GM21528 (cell line): ENCODE measurements around the gene MLEC.

Experiments used
- ATAC-seq: cut with Tn5 transposase; IDR thresholded peaks from one replicate; pipeline ENCODE4 v1.9.1; 2021; ENCODE audit warnings: mild to moderate bottlenecking, moderate library complexity; ENCODE audit not compliant: unreplicated experiment, low FRiP score

The MLEC gene

DNA sequence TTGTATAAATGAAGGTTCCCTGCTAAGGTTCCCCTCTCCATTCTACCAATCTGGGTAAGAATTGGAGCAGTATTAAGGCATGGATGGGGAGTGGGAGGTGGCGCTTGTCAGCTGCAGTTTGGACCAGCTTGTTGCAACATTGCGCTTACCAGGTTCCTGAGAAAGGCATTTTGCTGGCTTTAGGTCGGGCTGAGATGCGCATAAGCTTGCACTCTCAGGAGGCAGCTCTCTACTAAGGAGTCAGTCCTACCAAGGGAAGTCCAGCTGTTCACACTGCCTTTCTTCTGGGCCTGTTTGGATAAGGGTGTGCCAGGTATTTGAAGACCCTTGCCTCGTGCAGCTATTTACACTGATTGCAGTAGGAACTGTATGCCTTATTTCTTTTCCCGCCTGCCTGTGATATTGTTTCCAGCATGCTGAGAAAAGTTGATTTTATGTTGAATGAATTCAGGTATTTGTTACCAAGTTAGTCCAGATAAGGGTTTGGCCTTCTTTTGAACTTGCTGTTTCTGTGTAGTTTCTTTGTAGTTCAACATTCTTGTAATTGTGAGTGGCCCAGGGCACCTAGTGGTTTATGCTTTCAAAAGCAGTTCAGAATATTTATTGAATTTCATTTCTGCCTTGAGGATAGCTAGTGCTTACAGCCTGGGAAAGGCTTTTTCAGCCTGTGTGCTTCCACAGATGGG is 2.6 kb downstream of the MLEC start:
- no peak for ATAC-seq

DNA sequence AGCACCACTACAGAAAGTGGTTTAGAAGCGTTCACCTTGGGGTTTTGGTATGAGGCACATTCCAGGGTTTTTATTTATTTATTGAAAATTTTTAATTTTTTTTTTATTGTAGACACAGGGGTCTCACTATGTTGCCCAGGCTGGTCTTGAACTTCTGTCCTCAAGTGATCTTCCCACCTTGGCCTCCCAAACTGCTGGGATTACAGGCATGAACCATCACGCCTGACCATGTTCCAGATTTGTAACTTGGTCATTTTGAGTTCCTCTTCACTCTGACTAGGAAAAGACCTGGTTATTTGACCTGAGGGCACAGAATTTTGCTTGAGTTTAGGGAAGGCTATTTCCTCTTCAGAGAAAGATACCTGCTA is 3.1 kb downstream of the MLEC start:
- ATAC-seq: no peak

DNA sequence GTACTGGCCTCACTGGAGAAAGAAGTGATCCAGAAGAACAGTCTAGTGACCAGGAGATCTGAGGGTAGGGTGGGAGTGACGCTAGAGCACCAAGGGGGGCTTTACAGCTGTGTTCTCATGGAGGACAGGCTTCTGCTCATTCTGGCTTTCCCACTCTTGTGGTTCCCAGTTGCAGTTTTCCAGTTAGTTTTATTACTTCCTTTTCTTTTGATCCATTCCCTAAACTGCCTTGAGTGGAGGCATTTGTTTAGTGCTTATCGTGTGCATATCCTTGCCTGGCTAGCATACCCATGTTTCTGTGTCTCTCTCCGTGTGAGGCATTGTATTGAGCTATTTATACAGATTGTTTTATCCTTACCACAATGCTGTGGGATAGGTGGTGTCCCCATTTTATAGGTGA is 4.0 kb downstream of the MLEC start:
- no peak for ATAC-seq

DNA sequence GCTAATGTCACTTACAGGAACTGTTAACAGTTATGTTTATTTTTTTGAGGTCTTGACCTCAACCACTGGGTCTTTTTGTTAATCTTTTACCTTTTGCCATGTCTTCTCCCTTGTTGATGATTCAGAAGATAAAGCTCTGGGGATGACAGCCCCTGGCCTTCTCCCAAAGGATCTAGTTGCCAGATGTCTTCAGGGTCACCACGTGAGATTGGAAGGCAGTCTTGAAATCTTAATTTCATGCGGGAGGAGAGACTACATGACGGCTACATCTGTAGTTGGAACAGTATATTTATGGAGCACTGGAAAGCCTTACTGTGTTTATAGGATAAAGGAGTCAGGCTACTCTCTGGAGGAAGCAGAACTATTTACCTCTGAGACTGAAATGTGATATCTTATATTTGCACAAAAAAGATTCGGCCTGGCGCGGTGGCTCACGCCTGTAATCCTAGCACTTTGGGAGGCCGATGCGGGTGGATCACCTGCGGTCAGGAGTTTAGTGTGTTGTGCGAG is 5.6 kb downstream of the MLEC start:
- ATAC-seq: no peak

DNA sequence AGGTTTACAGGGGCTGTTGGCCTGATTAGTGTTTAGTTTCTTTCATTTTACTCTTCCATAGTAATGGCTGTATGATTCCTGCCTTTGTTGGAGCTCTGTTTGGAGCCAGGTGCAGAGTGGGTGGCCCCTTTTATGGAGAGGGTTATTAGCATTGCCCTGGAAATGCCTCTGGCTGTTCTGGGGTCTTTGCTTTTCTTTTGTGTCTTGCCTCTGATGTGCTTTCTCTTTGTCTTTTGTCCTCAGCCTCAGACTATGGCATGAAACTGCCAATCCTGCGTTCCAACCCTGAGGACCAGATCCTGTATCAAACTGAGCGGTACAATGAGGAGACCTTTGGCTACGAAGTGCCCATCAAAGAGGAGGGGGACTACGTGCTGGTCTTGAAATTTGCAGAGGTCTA is 6.9 kb downstream of the MLEC start:
- ATAC-seq: no peak

DNA sequence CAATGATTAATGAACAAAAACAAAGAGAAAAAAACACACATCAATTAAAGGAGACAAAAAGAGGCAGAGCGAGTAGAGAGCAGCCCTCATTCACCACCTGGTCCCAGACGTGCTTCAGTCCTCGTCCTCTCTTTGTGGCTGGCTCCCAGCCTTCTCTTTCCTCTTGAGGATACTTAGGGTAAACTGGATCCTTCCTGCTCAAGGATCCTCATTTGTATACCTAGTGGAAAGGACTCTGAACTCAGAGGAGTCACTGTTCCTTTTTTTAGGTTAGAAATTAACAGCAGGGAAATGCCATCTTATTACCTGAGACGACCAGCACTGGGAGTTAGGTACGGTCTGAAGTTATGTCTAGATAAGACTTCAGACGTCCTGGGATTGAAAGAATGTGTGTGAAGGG is 9.7 kb downstream of the MLEC start:
- ATAC-seq: no peak

DNA sequence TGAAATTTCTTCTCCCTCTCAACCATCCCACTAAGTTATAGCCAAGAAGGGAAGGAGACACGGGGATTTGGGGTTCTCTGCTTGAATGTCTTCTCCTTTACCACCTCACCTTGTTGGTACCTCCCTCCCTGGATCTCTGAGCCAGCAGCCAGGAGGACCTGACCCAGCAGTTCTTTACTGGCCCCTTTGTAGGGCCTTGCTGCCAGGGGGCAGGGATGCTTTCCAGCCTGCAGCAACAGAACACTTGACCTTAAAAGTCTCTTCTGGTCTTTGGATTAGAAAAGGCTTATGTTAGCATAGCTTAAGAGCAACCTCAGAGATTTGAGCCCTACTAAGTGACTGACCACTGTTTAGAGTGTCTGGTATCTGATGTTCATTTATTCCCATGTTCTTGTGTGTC is 10.4 kb downstream of the MLEC start:
- no peak for ATAC-seq

DNA sequence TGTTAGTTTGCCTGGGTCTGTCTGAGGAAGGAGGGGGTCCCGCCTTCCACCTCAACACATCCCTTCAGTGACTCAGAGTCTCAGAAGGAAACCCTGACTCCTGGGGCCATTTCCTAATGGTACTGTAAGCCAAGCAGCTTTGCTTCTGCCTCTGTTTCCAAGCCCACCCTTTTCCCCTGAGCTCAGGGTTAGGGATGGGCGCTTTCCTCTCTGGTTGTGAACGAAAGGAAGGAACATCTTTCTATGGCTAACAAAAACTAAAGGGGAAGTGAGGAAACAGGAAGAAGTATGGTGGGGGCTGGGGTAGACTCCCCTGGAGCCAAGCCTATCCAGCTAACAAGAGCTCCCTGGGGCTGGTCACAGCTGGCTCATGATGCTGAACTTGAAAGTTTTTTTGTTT is 11.7 kb downstream of the MLEC start:
- no peak for ATAC-seq

DNA sequence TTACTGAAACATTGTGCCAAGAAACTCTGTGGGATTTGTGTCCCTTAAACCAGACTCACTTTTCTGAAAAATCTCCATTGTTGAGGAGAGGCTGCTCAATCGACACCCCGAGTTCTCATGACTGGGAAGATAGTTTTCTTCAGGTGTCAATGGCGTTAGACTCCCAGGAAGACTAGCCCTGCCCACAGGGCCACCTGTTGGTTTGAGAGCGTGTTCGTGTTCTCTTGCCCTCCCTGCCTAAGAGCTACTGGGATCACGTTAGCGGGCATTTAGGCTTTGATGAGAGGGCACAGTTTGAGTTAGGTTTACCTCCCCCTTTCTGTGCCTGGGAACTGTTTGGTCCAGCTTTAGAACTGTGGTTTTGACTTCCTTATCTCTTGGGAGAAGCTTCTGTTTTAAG is 12.6 kb downstream of the MLEC start:
- ATAC-seq: no peak

DNA sequence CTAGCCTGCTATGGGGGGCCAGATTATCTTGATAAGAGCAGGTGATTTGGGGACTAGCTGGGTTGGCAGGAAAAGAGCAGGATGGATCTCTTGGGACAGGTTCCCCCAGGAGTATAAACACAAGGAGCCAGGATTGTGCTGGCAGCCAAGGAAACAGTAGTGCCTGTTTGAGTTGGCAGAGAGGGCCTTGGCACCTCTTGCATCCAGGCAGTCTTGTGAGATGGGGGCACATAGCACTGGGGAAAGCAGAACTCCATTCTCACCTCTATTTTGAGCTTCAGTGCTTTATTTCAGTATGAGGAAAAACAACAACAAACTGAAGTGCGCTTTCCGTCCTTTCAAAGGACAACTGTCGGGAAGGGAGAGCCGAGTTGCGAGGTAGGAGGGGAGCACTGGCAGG is 13.9 kb downstream of the MLEC start:
- no peak for ATAC-seq

DNA sequence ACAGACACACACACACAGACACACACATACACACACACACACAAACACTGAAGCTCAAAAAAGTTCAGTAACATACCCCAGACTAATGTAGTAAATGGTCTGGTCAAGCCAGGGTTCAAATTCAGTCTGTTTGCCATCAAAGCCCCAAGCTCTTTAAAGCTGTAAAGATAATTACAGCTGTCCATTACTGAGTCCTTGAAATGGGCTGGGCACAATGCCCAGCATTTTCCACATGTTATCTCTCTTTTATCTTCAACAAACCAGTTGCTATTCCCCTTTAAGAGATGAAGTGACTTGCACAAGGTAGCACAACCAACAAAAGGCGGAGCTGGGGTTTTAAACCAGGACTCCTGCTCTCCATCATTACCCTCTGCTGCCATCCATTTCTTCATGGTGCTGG is 15.7 kb downstream of the MLEC start:
- ATAC-seq: no peak

DNA sequence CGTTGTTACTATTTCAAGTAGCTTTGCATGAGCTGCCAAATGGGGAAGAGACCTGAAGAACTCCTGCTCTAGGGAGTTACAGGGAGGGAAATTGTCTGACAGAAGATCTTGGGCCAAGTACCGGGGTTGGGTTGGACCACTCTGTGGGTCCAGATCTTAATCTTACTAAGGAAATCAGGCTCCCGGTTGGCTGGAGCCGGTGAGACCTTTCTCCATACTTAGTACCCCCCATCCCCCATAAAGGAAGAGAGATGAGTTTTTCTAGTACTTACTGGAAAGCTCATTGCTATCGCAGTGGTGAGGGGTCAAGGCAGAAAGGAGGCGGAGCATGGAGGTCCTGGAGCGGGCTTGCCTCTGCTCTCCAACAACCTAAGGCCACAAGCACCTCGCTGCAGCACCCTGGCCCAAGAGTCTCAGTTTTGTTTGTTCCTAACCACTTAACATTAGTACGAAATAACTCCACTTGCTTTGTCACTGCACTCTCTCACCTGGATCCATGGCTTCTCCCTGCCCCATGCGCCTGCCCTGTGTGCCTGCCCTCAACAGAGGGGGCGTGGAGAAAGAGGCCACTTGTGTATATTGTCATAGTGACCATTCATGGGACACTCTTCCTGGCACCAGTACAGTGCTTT is 16.5 kb downstream of the MLEC start:
- no peak for ATAC-seq

DNA sequence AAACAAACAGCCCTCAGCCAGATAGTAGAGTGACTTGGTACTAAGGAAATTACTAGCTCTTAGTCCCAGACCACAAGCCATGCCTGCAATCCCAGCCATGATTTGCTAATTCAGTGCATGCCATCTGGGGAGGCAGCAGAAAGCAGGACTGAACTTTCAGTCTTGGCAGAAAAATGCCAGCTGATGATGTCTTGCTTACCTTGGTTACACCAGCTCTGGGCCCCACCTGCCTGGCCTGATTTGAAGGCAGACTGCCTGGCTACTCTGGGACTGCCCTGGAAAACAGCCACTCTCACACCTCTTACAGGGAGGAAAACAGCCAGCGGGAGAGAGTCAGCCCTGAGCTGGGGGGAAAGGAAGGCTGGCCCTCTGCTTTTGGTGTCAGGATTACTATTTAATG is 18.7 kb downstream of the MLEC start:
- no peak for ATAC-seq

DNA sequence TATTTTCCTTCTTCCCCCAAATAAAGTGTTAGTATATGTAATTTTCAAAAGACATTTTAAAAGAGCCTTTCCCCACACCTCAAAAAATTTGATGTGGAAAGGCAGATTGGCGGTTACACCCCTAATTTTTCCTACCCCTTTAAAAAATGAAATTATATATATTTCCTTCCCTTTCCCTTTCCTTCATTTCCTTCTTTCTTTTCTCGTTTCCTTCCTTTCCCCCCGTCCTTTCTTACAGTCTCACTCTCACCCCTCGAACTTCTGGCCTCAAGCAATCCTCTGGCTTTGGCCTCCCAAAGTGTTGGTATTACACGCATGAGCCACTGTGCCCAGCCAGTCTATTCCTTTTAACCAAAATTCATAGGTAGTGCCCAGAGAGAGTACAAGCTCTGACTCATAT is 19.1 kb downstream of the MLEC start:
- no peak for ATAC-seq

DNA sequence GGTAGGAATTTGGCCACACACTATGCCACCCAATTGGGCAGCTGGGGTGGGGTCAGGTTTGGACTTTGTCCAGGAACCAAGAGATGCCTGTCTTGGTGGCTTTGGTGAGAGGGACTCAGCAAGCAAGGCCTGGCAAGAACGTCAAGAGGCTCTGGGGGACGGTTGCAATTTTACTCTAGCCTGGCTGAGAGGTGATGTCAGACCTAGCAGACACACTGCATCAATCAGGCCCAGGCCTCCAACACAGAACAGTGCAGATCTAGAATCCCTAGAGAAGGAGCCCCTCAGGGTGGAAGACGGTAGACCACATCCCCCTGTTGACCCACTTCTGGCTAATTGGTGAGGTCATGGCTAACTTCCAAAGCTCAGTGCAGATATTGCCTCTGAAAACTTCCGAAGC is 21.7 kb downstream of the MLEC start:
- ATAC-seq: no peak

DNA sequence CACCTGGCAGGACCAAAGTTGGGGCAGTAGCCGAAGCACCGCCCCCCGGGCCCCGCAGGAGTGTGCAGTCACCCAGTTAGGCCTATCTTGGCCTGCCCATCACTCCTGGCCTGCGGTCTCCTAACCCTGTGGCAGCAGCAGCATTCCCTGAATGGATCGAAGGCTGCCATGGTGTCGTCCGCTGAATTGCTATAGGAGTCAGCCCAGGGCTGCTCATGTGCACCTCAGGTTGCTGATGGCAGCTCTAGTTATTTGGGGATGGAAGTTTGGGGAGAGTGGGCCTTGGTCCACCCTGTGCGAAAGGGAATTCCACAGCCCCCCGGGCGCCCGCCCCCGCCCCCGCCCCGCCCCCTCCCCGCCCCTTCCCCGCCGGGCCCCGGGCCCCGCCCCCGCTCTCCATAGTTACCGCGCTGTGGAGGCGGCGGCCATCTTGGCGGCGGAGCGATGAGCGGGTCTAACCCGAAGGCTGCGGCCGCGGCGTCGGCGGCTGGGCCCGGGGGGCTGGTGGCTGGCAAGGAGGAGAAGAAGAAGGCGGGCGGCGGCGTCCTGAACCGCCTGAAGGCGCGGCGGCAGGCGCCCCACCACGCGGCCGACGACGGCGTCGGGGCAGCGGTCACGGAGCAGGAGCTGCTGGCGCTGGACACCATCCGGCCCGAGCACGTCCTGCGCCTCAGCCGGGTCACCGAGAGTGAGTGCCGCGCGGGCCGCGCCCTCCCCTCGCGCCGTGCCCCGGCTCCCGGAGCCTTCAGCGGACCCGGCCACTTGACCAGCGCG is 23.3 kb downstream of the MLEC start, which contains the start of gene UNC119B:
Gene UNC119B, plus strand, starts transcription at position 428 of the 774 bp plus-strand sequence. Its CDS starts 17 bp downstream, at position 445.
- peak; percentile 72 for ATAC-seq

DNA sequence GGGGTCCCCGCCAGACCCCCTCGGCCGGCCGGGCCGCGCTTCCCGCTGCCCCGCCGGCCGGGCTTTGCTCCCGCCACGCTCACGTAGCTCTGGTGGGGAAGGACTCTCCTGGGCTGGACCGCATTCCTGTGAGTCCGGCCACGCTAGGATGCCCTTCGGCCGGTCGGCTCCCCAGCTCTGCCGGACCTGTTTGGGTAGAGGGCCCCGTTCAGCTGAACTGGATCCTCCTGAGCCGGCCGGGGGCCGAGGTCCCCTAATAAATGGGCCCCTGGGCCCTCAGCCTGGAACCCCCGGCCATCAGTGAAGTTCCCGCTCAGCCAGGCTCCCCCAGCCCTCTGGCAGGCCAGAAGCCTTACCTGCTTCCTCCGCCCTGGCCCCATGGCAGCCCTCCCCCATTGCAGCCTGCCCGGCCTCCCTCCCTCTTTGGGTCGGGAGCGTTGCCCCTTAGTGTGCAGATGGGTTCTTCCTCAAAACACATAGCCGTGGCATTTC is 23.9 kb downstream of the MLEC start:
- ATAC-seq: peak; percentile 29

DNA sequence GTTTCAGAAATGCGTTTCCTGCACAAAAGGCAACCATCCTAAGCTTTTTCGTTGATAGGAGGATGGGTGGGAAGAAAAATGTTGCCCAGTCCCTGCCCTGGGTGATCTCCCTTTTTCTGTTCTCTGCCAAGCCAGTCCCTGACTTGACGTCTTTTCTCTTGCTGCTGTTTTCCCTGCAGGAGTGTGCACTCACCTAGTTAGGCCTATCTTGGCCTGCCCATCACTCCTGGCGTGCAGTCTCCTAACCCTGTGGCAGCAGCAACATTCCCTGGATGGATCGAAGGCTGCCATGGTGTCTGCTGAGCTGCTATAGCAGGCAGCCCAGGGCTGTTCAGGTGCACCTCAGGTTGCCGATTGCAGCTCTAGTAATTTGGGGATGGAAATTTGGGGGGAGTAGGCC is 24.5 kb downstream of the MLEC start:
- ATAC-seq: no peak

DNA sequence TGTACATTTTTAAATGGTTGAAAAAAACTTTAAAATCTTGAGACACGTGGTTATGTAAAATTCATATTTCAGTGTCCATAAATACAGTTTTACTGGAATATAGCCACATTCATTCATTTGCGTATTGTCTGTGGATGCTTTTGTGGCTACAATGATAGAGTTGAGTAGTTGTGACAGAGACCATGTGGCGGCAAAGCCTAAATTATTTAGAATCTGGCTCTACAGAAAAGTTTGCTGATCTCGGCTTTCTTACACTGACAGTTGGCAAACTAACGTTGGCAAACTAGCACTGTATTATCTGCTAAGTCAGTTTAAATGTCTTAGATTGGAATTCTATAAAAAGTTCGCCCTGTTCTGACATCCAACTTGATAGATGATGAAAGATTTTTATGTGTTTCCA is 25.7 kb downstream of the MLEC start:
- no peak for ATAC-seq

DNA sequence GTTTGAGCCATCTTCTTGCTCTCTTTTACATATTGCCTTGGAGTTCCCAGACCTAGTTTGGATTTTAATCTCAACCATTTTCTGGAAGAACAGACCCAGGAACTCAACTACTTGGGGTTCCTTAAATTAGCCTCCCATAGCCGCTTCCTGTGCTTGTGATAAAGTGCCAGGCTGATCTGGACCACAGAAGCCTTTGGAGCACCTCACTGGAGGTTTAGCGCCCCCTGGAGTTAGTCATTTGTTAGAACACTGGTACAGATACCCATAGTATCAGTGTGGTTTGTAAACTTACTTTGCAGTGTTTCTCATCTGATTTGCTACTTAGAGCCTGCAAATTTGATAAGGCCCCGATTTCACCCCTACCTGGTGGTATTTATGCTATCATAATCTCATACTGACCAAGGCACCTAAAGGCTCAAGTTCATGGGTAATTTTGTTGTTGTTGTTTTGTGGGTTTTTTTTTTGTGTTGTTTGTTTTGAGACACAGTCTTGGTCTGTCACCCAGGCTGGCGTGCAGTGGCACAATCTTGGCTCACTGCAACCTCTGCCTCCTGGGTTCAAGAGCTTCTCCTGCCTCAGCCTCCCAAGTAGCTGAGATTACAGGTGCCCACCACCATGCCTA is 27.0 kb downstream of the MLEC start:
- no peak for ATAC-seq

DNA sequence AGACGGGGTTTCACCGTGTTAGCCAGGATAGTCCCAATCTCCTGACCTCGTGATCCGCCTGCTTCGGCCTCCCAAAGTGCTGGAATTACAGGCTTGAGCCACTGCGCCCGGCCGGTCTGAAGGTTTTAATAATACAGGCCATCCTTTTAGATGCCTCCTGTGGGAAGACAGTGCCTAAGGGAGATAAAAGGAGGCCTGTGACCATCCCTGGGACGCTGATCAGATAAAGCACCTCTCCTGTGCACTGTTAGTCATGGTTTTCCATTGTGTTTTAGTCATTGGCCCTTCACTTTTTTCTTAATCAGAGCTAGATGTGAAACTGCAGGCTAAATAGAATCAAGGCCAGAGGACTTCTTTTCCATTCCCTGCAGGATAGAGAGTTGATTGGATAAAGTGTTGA is 31.1 kb downstream of the MLEC start:
- ATAC-seq: no peak
